CD4-positive, alpha-beta memory T cell (primary cell): ENCODE measurements around the gene SSH2. TPM values are rescaled to one million over a fixed set of nuclear protein-coding genes. Genes with fewer than 3 reads are reported as not detected.

ENCODE experiments used
- CTCF ChIA-PET: fragments of 350-600 bp; sonication (Branson Sonifier 250); formaldehyde crosslinking; loops from one replicate; lab custom pipeline; 2021; ENCODE audit warnings: inconsistent platforms; ENCODE audit not compliant: partially characterized antibody; lab: Charles Lee
- POLR2A ChIA-PET: fragments of 350-600 bp; sonication (Branson Sonifier 250); formaldehyde crosslinking; loops from one replicate; lab custom pipeline; 2021; ENCODE audit not compliant: partially characterized antibody; lab: Charles Lee
- DNase-seq, 5 donors: peaks; one replicate each; pipeline versions ENCODE4 v3.0.0 to v3.0.0-alpha.2; 2020 to 2022; ENCODE audit warnings: mixed read lengths in 1 of 5
- H3K27ac ChIP-seq: one replicate; pipeline ENCODE4 v1.7.0; 2013; ENCODE audit warnings: low read depth, low read length
- H3K27me3 ChIP-seq: 2 replicates; pipeline ENCODE4 v1.7.0; 2013; ENCODE audit warnings: mild to moderate bottlenecking, low read length, moderate library complexity; ENCODE audit not compliant: insufficient read depth
- H3K36me3 ChIP-seq: 2 replicates; pipeline ENCODE4 v1.7.0; 2013; ENCODE audit warnings: mild to moderate bottlenecking, low read length, moderate library complexity; ENCODE audit not compliant: insufficient read depth
- H3K4me1 ChIP-seq: 2 replicates; pipeline ENCODE4 v1.7.0; 2013; ENCODE audit warnings: mild to moderate bottlenecking, low read length, moderate library complexity; ENCODE audit not compliant: insufficient read depth
- H3K4me3 ChIP-seq, 2 donors: one replicate each; pipeline ENCODE4 v1.7.0; 2013; ENCODE audit warnings: low read length in 2 of 2, mild to moderate bottlenecking in 1 of 2
- H3K9me3 ChIP-seq, 2 donors: one replicate each; pipeline ENCODE4 v1.7.0; 2013; ENCODE audit warnings: low read length in 2 of 2, control low read depth in 1 of 2; ENCODE audit not compliant: control insufficient read depth in 1 of 2
- H3K27ac Mint-ChIP-seq, 7 donors: one replicate each; pipeline ENCODE4 v1.8.0; 2020 to 2021; ENCODE audit warnings: mixed read lengths in 7 of 7, mild to moderate bottlenecking in 6 of 7, inconsistent platforms in 3 of 7, moderate library complexity in 3 of 7
- H3K27me3 Mint-ChIP-seq, 2 donors: one replicate each; pipeline ENCODE4 v1.8.0; 2020 to 2021; ENCODE audit warnings: mixed read lengths in 2 of 2
- H3K36me3 Mint-ChIP-seq, 2 donors: one replicate each; pipeline ENCODE4 v1.8.0; 2020 to 2021; ENCODE audit warnings: mixed read lengths in 2 of 2, inconsistent platforms in 1 of 2, mild to moderate bottlenecking in 1 of 2
- H3K4me1 Mint-ChIP-seq, 4 donors: one replicate each; pipeline ENCODE4 v1.8.0; 2020 to 2021; ENCODE audit warnings: mixed read lengths in 4 of 4, mild to moderate bottlenecking in 1 of 4
- H3K4me3 Mint-ChIP-seq, 8 donors: one replicate each; pipeline ENCODE4 v1.8.0; 2020 to 2021; ENCODE audit warnings: mixed read lengths in 8 of 8, mild to moderate bottlenecking in 7 of 8, moderate library complexity in 6 of 8, inconsistent platforms in 3 of 8
- H3K9me3 Mint-ChIP-seq, 8 donors: one replicate each; pipeline ENCODE4 v1.8.0; 2020 to 2021; ENCODE audit warnings: mixed read lengths in 8 of 8, mild to moderate bottlenecking in 5 of 8, inconsistent platforms in 3 of 8, moderate library complexity in 1 of 8
- intact Hi-C: fragments of 100-400 bp; cut with micrococcal nuclease; formaldehyde crosslinking; loops from one replicate; pipeline ENCODE4 v1.15.1; 2023
- polyA plus RNA-seq, 2 donors: library from polyadenylated mRNA; unstranded; fragments of 300-500 nt; fragmentation: Illumina TruSeq; gene quantifications; one replicate each; pipeline ENCODE4 v1.2.3, GENCODE V29; 2021
- total RNA-seq, 2 experiments: library from RNA; stranded (reverse); gene quantifications; one replicate each; pipeline ENCODE4 v1.2.3, GENCODE V29; 2021

Gene SSH2
- total and polyA plus RNA-seq, 4 experiments from 2014 or later = 13.5 to 70.4 (median 54.2) TPM

GRCh38 chr17:29628644-29629043, 301.4 kb downstream of the SSH2 start:
- H3K4me3 ChIP-seq = no peak overlapping the region
- Mint-ChIP-seq H3K4me3 (no peak overlapping the region), H3K27ac (peak overlapping the region in 5 of 7 donors; percentile 23 to 68 (median 50)), H3K9me3 (no peaks in the 10 kb centered on the region), H3K27me3 (no peaks in the 10 kb centered on the region), H3K36me3 (peaks cover 14 to 49% of the 10 kb centered on the region in 2 donors), H3K4me1 (peaks cover 8 to 24% (median 14%) of the 10 kb centered on the region in 4 donors)
- H3K27me3 ChIP-seq = no peaks in the 10 kb centered on the region
- DNase-seq = no peak
- no peaks in the 10 kb centered on the region for H3K9me3 ChIP-seq
- intact Hi-C loops = no loop called here
- POLR2A ChIA-PET = interaction anchor here (1.0 to 1.1 kb wide), 2 partner anchors 11 kb away, joined by 3 to 4 read pairs; no protein-coding TSS in a partner anchor
- H3K4me1 ChIP-seq = peaks cover 9% of the 10 kb centered on the region
- peaks cover 39% of the 10 kb centered on the region for H3K36me3 ChIP-seq
- no peak overlapping the region for H3K27ac ChIP-seq
- CTCF ChIA-PET = interaction anchor here (1.0 kb wide), 1 partner anchor 151 kb away, joined by 3 read pairs; no protein-coding TSS in a partner anchor

GRCh38 chr17:29627951-29628350, 302.1 kb downstream of the SSH2 start:
- Mint-ChIP-seq H3K4me3 (no peak overlapping the region), H3K36me3 (peaks cover 14 to 42% of the 10 kb centered on the region in 2 donors), H3K9me3 (no peaks in the 10 kb centered on the region), H3K27me3 (no peaks in the 10 kb centered on the region), H3K4me1 (peaks cover 11 to 31% (median 19%) of the 10 kb centered on the region in 4 donors), H3K27ac (peak overlapping the region in 5 of 7 donors; percentile 0 to 92 (median 62))
- Histone ChIP-seq H3K4me3 (no peak overlapping the region), H3K9me3 (no peaks in the 10 kb centered on the region), H3K4me1 (peaks cover 16% of the 10 kb centered on the region), H3K27ac (no peak overlapping the region), H3K36me3 (peaks cover 33% of the 10 kb centered on the region), H3K27me3 (no peaks in the 10 kb centered on the region)
- DNase-seq = no peak
- ChIA-PET POLR2A (interaction anchor here (1.6 to 1.8 kb wide), 2 partner anchors 11 to 13 kb away, joined by 5 to 6 read pairs; no protein-coding TSS in a partner anchor), CTCF (interaction anchor here (0.6 to 22.5 kb wide), 3 partner anchors 11 to 74 kb away, joined by 4 to 523 read pairs (median 9); partner anchors contain the start of genes ABHD15 and TP53I13)
- intact Hi-C loops = no loop called here

- Mint-ChIP-seq H3K4me1 (peaks cover 14 to 37% (median 28%) of the 10 kb centered on the region in 4 donors), H3K4me3 (no peak overlapping the region), H3K36me3 (peaks cover 2 to 16% of the 10 kb centered on the region in 2 donors), H3K27ac (peak overlapping the region in 6 of 7 donors; percentile 25 to 75 (median 32)), H3K9me3 (no peaks in the 10 kb centered on the region), H3K27me3 (no peaks in the 10 kb centered on the region)
- Histone ChIP-seq H3K9me3 (no peaks in the 10 kb centered on the region), H3K4me1 (peaks cover 26% of the 10 kb centered on the region), H3K36me3 (peaks cover 5% of the 10 kb centered on the region), H3K27ac (no peak overlapping the region), H3K4me3 (no peak overlapping the region), H3K27me3 (no peaks in the 10 kb centered on the region)
- POLR2A ChIA-PET = interaction anchor here (0.5 to 1.6 kb wide), 8 partner anchors 8 to 136 kb away, joined by 3 to 6 read pairs (median 4); partner anchors contain the start of gene ABHD15
- no peak for DNase-seq
- CTCF ChIA-PET = interaction anchor here (0.6 to 22.5 kb wide), 9 partner anchors 8 to 307 kb away, joined by 3 to 523 read pairs (median 3); partner anchors contain the start of genes ABHD15 and TP53I13
- intact Hi-C loops = no loop called here
Measured at GRCh38 chr17:29625037-29625750, 304.8 kb downstream of the SSH2 start.

GRCh38 chr17:29624586-29624985, 305.4 kb downstream of the SSH2 start:
- no peak overlapping the region for H3K4me3 Mint-ChIP-seq
- peaks cover 14 to 37% (median 28%) of the 10 kb centered on the region in 4 donors for H3K4me1 Mint-ChIP-seq
- no peak for DNase-seq
- POLR2A ChIA-PET = interaction anchor here (0.9 to 1.9 kb wide), 7 partner anchors 9 to 307 kb away, joined by 3 to 6 read pairs (median 4); partner anchors contain the start of gene ABHD15
- Histone ChIP-seq H3K27ac (no peak overlapping the region), H3K4me3 (no peak overlapping the region), H3K36me3 (no peaks in the 10 kb centered on the region), H3K9me3 (no peaks in the 10 kb centered on the region), H3K27me3 (no peaks in the 10 kb centered on the region), H3K4me1 (peaks cover 26% of the 10 kb centered on the region)
- intact Hi-C loops = no loop called here
- peak overlapping the region in 6 of 7 donors; percentile 24 to 82 (median 36) for H3K27ac Mint-ChIP-seq
- no peaks in the 10 kb centered on the region for H3K9me3 Mint-ChIP-seq
- CTCF ChIA-PET = interaction anchor here (0.6 to 22.5 kb wide), 8 partner anchors 7 to 307 kb away, joined by 3 to 523 read pairs (median 5); partner anchors contain the start of genes ABHD15 and TP53I13
- H3K36me3 Mint-ChIP-seq = peaks cover 2 to 14% of the 10 kb centered on the region in 2 donors
- H3K27me3 Mint-ChIP-seq = no peaks in the 10 kb centered on the region

GRCh38 chr17:29623283-29623647, 306.8 kb downstream of the SSH2 start:
- no peaks in the 10 kb centered on the region for H3K9me3 Mint-ChIP-seq
- peaks cover 0 to 5% of the 10 kb centered on the region in 2 donors for H3K36me3 Mint-ChIP-seq
- ChIA-PET CTCF (interaction anchor here (0.8 to 22.5 kb wide), 4 partner anchors 31 to 172 kb away, joined by 3 to 523 read pairs (median 9); partner anchors contain the start of genes ABHD15 and TP53I13), POLR2A (interaction anchor here (1.3 to 1.9 kb wide), 3 partner anchors 138 to 308 kb away, joined by 3 to 7 read pairs (median 4); no protein-coding TSS in a partner anchor)
- peaks cover 10 to 36% (median 22%) of the 10 kb centered on the region in 4 donors for H3K4me1 Mint-ChIP-seq
- Histone ChIP-seq H3K4me1 (peaks cover 31% of the 10 kb centered on the region), H3K9me3 (no peaks in the 10 kb centered on the region), H3K27me3 (no peaks in the 10 kb centered on the region), H3K27ac (no peak overlapping the region), H3K4me3 (peak overlapping the region in 1 of 2 donors; percentile 57), H3K36me3 (no peaks in the 10 kb centered on the region)
- H3K4me3 Mint-ChIP-seq = peak overlapping the region in 7 of 8 donors; percentile 72 to 85 (median 80)
- peak overlapping the region in 6 of 7 donors; percentile 52 to 87 (median 76) for H3K27ac Mint-ChIP-seq
- DNase-seq = no peak
- intact Hi-C loops = no loop called here
- H3K27me3 Mint-ChIP-seq = no peaks in the 10 kb centered on the region

- Histone ChIP-seq H3K4me1 (peaks cover 36% of the 10 kb centered on the region), H3K4me3 (peak within 1 kb of the TSS in 1 of 2 donors; percentile 57), H3K9me3 (no peaks in the 10 kb centered on the region), H3K27ac (no peak within 1 kb of the TSS), H3K36me3 (no peaks in the 10 kb centered on the region), H3K27me3 (no peaks in the 10 kb centered on the region)
- no peaks in the 10 kb centered on the region for H3K9me3 Mint-ChIP-seq
- H3K4me1 Mint-ChIP-seq = peaks cover 10 to 36% (median 21%) of the 10 kb centered on the region in 4 donors
- peak within 1 kb of the TSS; percentile 77 to 85 (median 80) for H3K4me3 Mint-ChIP-seq
- ChIA-PET CTCF (interaction anchor here (1.4 to 22.5 kb wide), 2 partner anchors 30 to 48 kb away, joined by 4 to 523 read pairs; partner anchors contain the start of genes ABHD15 and TP53I13), POLR2A (interaction anchor here (1.3 to 1.9 kb wide), 5 partner anchors 30 to 309 kb away, joined by 3 to 7 read pairs (median 5); partner anchors contain the start of genes ABHD15 and ANKRD13B)
- intact Hi-C loops = no loop called here
- peak; percentile 54 to 63 (median 57) for DNase-seq
- peaks cover 0 to under 1% of the 10 kb centered on the region in 2 donors for H3K36me3 Mint-ChIP-seq
- no peaks in the 10 kb centered on the region for H3K27me3 Mint-ChIP-seq
- H3K27ac Mint-ChIP-seq = peak within 1 kb of the TSS; percentile 52 to 87 (median 71)
Measured at GRCh38 chr17:29622337-29623282, 307.4 kb downstream of the SSH2 start, which contains the start of gene CORO6. Gene CORO6 (minus strand): TSS chr17:29622912. CDS start chr17:29621421, 1,491 bp downstream.
